Measurements from ENCODE around the gene NMNAT2. TPM values are rescaled to one million over a fixed set of nuclear protein-coding genes. Genes with fewer than 3 reads are reported as not detected.

NMNAT2 gene
- total RNA-seq, 1 experiment from 2014 or later: 11.4 TPM

- peaks cover 41% of the 10 kb centered on the region for H3K27me3 Mint-ChIP-seq (ENCODE audit: low read depth)
Measured at GRCh38 chr1:183419399-183419798, 1.2 kb upstream of the NMNAT2 start.

More at GRCh38 chr1:183419399-183419798, 1.2 kb upstream of the NMNAT2 start:
- H3K14ac ChIP-seq (ENCODE audit: insufficient read depth, low read length): no peak overlapping the region
- H2BK20ac ChIP-seq (ENCODE audit: low read depth, low read length, poor library complexity, severe bottlenecking): no peak overlapping the region
- no peak overlapping the region for H2BK12ac ChIP-seq (ENCODE audit: insufficient read length, low read depth, low read length)
- H3K9me3 ChIP-seq (ENCODE audit: control insufficient read depth, low read depth, low read length): no peaks in the 10 kb centered on the region
- H2AK5ac ChIP-seq (ENCODE audit: insufficient read length, low read length): no peak overlapping the region
- no peaks in the 10 kb centered on the region; the same call in 1 of the 2 replicates for H3K4me1 ChIP-seq (ENCODE audit: insufficient read depth, low read length)
- no CpG with 5 or more reads among the region's 3 CpGs for WGBS (ENCODE audit: extremely low coverage, insufficient read length, low lambda C conversion rate)
- H2BK15ac ChIP-seq (ENCODE audit: low read depth, low read length): no peak overlapping the region
- H3T11ph ChIP-seq (ENCODE audit: low read length): no peak overlapping the region
- H3K23ac ChIP-seq (ENCODE audit: insufficient read length, low read depth, low read length): no peak overlapping the region
- no peaks in the 10 kb centered on the region; the same call in 1 of the 2 replicates for H3K27me3 ChIP-seq (ENCODE audit: insufficient read depth, low read length)
- H3K56ac ChIP-seq (ENCODE audit: insufficient read length, low read depth, low read length): no peak overlapping the region
- H4K5ac ChIP-seq (ENCODE audit: insufficient read length, low read depth, low read length): no peak overlapping the region
- Mint-ChIP-seq H3K36me3 (ENCODE audit: insufficient read depth in 1 of 3, low read depth in 3 of 3) (no peaks in the 10 kb centered on the region), H3K9me3 (no peaks in the 10 kb centered on the region), H3K4me3 (no peak overlapping the region), H3K4me1 (peaks cover 37 to 38% of the 10 kb centered on the region in 2 experiments), H3K27ac (peak overlapping the region in 1 of 3 experiments; percentile 8; a peak in 1 of 7 replicates)
- H3K4ac ChIP-seq (ENCODE audit: low read depth, low read length): no peak overlapping the region
- H3K79me1 ChIP-seq (ENCODE audit: insufficient read depth, low read depth, low read length, poor library complexity, severe bottlenecking): no peaks in the 10 kb centered on the region
- no peak overlapping the region for H2AFZ ChIP-seq (ENCODE audit: low read length)
- no peak for TF ChIP-seq CTCF (conservative IDR thresholded peaks at IDR 0.05)
- H4K20me1 ChIP-seq (ENCODE audit: control insufficient read depth, insufficient read depth, insufficient read length): no peaks in the 10 kb centered on the region
- H2BK120ac ChIP-seq (ENCODE audit: low read depth, low read length, poor library complexity, severe bottlenecking): no peak overlapping the region
- H3K4me2 ChIP-seq (ENCODE audit: insufficient read depth, insufficient read length, low read length): no peak overlapping the region
- no peaks in the 10 kb centered on the region for H3K79me2 ChIP-seq (ENCODE audit: insufficient read depth, low read length)
- no peak overlapping the region for H4K91ac ChIP-seq (ENCODE audit: insufficient read length, low read depth, low read length)
- H3K27ac ChIP-seq (ENCODE audit: insufficient read length, low read depth, low read length): no peak overlapping the region
- H3K23me2 ChIP-seq (ENCODE audit: insufficient read length, low read depth, low read length, poor library complexity, severe bottlenecking): peaks cover 14% of the 10 kb centered on the region
- no peak overlapping the region for H2BK5ac ChIP-seq (ENCODE audit: insufficient read length, low read length)
- no peak overlapping the region for H3K18ac ChIP-seq (ENCODE audit: insufficient read length, low read depth, low read length)
- no peak overlapping the region for H3K9ac ChIP-seq (ENCODE audit: extremely low read depth, insufficient read length, low read length)
- DNase-seq: no peak
- H4K8ac ChIP-seq (replicated peaks; ENCODE audit: insufficient read length, low read depth, low read length): no peak overlapping the region
